GM12872 (cell line): ENCODE results near the gene LEP.

Experiments used
- TF ChIP-seq, protein P1 (sequence below): IDR thresholded peaks from 3 replicates; pipeline ENCODE4 v1.5.1; 2011; ENCODE audit warnings: low read depth, mild to moderate bottlenecking, low read length, moderate library complexity; ENCODE audit not compliant: insufficient read depth

The LEP gene

DNA sequence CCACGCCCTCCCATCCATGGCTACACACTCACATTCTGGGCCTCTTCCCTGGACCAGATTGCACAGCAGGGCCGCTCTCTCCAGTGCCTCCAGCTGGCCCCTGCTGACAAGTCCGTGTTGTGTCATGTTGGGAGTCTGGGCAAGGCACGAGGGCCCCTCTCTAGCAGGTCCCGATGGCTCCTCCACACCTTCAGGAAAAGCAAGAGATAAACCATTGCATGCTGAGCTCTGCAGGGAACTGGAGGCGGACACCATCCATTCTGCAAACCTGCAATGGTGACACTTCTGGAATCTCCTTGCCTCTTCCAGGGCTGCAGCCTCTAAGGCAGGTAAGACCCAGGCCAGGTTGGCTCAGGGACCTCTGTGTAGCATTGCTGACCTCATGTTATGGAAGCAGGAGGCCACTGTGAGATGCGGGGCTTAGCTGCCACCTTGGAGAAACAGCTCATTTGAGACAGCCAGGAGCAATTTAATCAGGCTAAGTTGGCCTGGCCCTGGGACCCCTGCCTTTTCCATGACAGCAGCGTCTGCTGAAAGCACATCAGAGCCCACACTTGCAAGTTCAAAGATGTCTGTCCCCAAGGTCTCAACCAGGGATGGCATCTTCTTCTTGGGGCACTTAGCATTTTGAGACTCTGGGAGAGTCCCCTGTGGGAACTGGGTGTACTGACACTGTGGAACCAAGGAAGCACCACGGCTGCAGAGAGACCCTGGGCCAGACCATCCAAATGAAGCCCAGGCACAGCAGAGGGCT, 34.2 kb upstream of the LEP start:
- TF ChIP-seq, protein P1, sequence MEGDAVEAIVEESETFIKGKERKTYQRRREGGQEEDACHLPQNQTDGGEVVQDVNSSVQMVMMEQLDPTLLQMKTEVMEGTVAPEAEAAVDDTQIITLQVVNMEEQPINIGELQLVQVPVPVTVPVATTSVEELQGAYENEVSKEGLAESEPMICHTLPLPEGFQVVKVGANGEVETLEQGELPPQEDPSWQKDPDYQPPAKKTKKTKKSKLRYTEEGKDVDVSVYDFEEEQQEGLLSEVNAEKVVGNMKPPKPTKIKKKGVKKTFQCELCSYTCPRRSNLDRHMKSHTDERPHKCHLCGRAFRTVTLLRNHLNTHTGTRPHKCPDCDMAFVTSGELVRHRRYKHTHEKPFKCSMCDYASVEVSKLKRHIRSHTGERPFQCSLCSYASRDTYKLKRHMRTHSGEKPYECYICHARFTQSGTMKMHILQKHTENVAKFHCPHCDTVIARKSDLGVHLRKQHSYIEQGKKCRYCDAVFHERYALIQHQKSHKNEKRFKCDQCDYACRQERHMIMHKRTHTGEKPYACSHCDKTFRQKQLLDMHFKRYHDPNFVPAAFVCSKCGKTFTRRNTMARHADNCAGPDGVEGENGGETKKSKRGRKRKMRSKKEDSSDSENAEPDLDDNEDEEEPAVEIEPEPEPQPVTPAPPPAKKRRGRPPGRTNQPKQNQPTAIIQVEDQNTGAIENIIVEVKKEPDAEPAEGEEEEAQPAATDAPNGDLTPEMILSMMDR = no peak

DNA sequence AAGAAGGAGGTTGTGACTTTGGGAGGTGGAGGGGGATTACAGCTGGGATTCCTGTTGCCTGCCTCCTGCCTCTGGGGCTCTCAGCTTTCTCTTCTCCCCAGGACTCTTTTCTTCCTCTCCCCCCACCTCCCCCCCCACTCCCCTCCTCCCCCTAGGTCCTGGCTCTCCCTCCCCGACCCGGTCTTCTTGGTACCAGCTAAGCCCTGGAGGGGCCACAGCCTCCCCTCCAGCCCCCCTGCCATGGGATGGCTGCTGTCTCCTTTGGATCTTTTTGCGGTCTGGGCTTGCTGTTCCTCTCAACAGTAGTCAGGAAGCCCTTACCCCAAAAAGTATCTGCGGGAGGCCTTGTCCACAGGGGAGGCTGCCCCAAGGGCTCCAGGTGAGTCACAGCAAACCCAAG, 33.5 kb upstream of the LEP start:
- TF ChIP-seq, protein P1 = no peak

DNA sequence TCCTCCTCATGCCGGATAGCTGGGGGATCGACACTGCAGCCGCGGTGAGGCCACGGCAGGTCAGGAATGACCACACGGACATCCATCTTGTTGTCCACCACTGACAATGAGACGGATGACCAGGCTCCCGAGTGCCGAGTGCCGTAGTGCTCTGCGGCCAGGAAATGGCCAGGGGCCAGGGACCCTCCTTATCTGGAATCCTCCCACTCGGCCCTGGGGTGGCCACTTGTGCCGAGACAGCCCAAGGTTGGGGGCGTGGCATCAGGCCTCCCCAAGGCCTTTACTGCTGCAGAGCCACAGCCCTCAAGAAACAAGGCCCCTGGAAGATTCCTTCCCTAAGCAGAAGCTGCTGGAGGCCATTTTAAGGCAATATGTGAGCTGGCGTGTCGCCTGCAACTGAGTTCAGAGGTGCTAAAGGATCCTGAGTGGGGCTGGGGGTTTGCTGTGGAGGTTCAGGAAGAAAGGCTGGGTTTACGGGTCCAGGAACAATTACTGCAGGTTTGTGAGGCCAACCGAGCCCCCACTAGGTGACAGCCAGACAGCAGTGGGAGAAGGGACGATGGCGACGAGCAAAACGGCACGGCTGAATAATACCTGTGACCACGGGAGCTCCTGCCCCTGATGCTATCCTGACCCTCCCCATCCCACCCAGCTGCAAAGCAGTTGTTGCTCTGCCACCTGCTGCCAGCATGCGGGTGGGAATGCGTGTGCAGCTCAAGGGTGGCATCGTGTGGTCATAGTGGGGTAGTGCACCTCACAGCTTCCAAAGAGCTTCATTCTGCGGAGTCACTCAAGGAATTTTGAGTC, 31.6 kb upstream of the LEP start:
- TF ChIP-seq, protein P1 = peak; percentile 99

DNA sequence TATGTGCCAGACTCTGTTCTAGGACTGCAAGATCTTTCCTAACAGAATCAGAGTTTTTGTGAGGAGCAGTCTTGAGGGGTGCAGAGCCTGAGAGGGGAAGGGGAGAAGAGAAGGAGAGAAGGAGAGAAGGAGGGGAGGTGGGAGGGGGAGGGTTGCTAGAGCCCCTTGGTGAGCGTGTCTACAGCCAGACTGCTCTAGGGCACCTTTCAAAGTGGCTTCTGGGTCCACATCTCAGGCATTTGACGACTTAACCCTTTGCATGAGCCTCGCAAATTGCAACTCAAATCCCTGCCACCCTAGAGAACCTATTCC, 31.1 kb upstream of the LEP start:
- TF ChIP-seq, protein P1 = no peak

DNA sequence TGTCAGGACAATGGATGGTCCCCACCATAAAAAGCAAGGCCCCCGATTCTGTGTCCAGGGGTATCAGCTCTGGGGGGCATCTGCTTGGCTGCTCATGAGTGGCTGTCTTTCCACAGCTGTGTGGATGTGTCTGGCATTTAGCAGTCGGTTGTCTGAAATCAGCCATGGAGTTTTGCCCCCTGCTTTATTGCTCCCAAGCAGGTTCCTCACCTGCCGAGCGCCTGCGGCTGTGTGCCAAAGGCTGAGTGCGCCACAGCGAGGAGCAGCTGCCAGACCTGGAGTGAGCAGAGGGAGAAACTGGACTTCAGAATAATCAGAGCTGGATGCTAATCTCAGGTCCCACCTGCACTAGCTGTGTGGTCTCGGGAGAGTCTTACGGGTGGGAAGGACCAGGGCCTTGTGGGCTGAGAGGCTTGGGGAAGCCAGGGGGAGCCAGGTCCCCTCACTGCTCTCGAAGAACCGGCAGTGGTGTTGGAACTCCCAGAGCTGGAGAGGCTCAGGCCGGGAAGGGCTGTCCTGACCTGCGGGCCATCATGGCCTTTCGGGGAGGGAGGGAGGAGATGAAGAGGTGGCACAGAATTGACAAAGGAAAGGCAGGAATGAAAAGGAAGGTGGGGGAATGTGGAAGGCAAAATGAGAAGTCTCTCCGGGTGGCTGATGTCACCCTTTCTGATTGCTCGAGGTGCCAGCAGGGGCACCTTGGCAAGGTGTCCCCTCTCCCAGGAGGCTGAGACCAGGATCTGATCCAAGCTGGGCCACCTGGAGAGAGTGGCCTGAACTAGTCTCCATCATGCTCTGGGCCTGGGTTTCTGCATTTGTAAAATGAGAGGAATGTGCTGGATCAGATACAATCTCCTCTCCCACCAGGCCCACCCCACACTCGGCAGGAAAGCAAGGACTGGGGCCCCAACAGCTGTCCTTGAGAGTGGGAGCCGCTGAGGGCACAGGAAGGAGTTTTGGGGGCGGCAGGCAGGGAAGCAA, 30.2 kb upstream of the LEP start:
- TF ChIP-seq, protein P1 = no peak

DNA sequence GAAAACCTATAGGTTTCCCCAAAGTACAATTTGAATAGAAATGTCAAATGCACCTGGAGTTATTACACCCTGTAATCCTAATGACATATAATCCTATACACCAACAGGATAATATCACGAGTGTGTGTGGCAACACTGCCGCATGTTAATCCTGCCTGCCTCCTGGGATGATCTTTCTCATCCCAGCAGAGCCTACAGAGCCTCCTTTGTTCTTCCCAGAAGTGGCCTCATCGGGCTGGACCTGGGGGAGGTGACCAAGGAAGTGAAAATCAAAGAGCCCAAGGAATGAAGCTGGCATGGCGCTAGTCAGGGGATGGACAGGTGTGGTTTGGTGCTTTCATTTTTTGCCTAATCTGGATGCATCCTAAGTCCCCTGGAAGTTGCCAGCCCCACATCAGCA, 29.5 kb upstream of the LEP start:
- TF ChIP-seq, protein P1 = no peak

DNA sequence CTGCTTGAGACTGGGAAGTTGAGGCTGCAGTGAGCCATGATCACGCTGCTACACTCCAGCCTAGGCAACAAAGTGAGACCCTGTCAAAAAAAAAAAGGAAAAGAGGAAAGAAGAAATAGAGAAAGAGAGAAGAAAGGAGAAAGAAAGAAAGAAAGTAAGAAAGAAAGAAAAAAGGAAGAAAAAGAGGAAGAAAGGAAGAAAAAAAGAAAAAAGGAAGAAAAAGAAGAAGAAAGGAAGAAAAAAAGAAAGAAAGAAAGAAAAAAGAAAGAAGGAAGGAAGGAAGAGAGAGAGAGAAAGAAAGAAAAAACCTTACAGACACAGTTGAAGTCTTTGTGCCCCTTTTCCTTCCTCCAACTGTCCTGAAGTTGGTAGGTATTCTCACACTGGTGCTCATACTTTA, 26.6 kb upstream of the LEP start:
- TF ChIP-seq, protein P1 = no peak
